GM23338 (cell line): ENCODE data around the gene SAMD4A. TPM values are rescaled to one million over a fixed set of nuclear protein-coding genes. Genes with fewer than 3 reads are reported as not detected.

Experiments
- ATAC-seq: fragments of 200-7000 bp; cut with Tn5 transposase; 3 replicates; pipeline ENCODE4 v1.9.1; 2020
- DNase-seq: peaks from one replicate; pipeline ENCODE4 v3.0.0-alpha.2; 2015; ENCODE audit warnings: low spot score
- H2AFZ ChIP-seq: fragments of 200-600 bp; sonication (generic); 2 replicates; pipeline ENCODE4 v1.8.0; 2016; ENCODE audit warnings: antibody characterized with exemption, mild to moderate bottlenecking, moderate library complexity
- H3F3A ChIP-seq: fragments of 200-600 bp; sonication (generic); replicated peaks from 2 replicates; pipeline ENCODE4 v1.8.0; 2017; ENCODE audit warnings: antibody characterized with exemption, mixed run types, low read depth
- H3K27ac ChIP-seq: fragments of 200-600 bp; sonication (generic); 2 replicates; pipeline ENCODE4 v1.6.1; 2016; ENCODE audit warnings: low read depth
- H3K27me3 ChIP-seq: fragments of 200-600 bp; sonication (generic); 2 replicates; pipeline ENCODE4 v1.8.0; 2016; ENCODE audit warnings: mild to moderate bottlenecking, mixed run types, moderate library complexity; ENCODE audit not compliant: insufficient read depth
- H3K36me3 ChIP-seq: fragments of 200-600 bp; sonication (generic); 2 replicates; pipeline ENCODE4 v1.8.0; 2016; ENCODE audit warnings: mild to moderate bottlenecking; ENCODE audit not compliant: insufficient read depth
- H3K4me1 ChIP-seq: fragments of 200-600 bp; sonication (generic); 2 replicates; pipeline ENCODE4 v1.8.0; 2016; ENCODE audit warnings: mild to moderate bottlenecking, moderate library complexity; ENCODE audit not compliant: insufficient read depth
- H3K4me2 ChIP-seq: fragments of 200-600 bp; sonication (generic); 2 replicates; pipeline ENCODE4 v1.7.1; 2017; ENCODE audit warnings: mixed run types
- H3K4me3 ChIP-seq: fragments of 200-600 bp; sonication (generic); 2 replicates; pipeline ENCODE4 v1.6.1; 2016; ENCODE audit warnings: mixed run types
- H3K79me2 ChIP-seq: fragments of 200-600 bp; sonication (generic); replicated peaks from 2 replicates; pipeline ENCODE4 v1.8.0; 2017; ENCODE audit warnings: mild to moderate bottlenecking; ENCODE audit not compliant: insufficient read depth
- H3K9me2 ChIP-seq: fragments of 200-600 bp; sonication (generic); 2 replicates; pipeline ENCODE4 v1.8.0; 2017; ENCODE audit not compliant: insufficient read depth
- H4K20me1 ChIP-seq: fragments of 200-600 bp; sonication (generic); replicated peaks from 2 replicates; pipeline ENCODE4 v1.8.0; 2017; ENCODE audit warnings: mild to moderate bottlenecking; ENCODE audit not compliant: insufficient read depth
- H3K27ac Mint-ChIP-seq: 2 replicates; pipeline ENCODE4 v1.8.0; 2020; ENCODE audit warnings: inconsistent platforms, mild to moderate bottlenecking, moderate library complexity, mixed read lengths
- H3K27me3 Mint-ChIP-seq: 3 replicates; pipeline ENCODE4 v1.8.0; 2022; ENCODE audit warnings: low read depth, mild to moderate bottlenecking, moderate library complexity, mixed read lengths, inconsistent platforms; ENCODE audit not compliant: insufficient read depth, poor library complexity
- H3K36me3 Mint-ChIP-seq: 3 replicates; pipeline ENCODE4 v1.8.0; 2021; ENCODE audit warnings: low read depth, mild to moderate bottlenecking, inconsistent platforms, moderate library complexity, mixed read lengths
- H3K4me1 Mint-ChIP-seq: 3 replicates; pipeline ENCODE4 v1.8.0; 2020; ENCODE audit warnings: mild to moderate bottlenecking, inconsistent platforms, mixed read lengths
- H3K4me3 Mint-ChIP-seq: 3 replicates; pipeline ENCODE4 v1.8.0; 2021; ENCODE audit warnings: moderate library complexity, mild to moderate bottlenecking, inconsistent platforms, mixed read lengths
- H3K9me3 Mint-ChIP-seq: 3 replicates; pipeline ENCODE4 v1.8.0; 2020; ENCODE audit warnings: moderate library complexity, mild to moderate bottlenecking, inconsistent platforms, mixed read lengths
- CTCF ChIP-seq, 2 experiments: fragments of 200-600 bp in 1 of 2; sonication (generic) in 1 of 2; conservative IDR thresholded peaks; 2 replicates each; pipeline versions ENCODE4 v1.5.1 to v1.6.1; 2016 to 2017; ENCODE audit warnings: antibody characterized with exemption in 2 of 2, low read depth in 2 of 2, mild to moderate bottlenecking in 2 of 2, moderate library complexity in 1 of 2
- ETS1 ChIP-seq: IDR thresholded peaks from 2 replicates; pipeline ENCODE4 v1.6.1; 2016; ENCODE audit warnings: antibody characterized with exemption
- EZH2phosphoT487 ChIP-seq: fragments of 200-600 bp; sonication (generic); IDR thresholded peaks from one replicate; pipeline ENCODE4 v1.8.1; 2018; ENCODE audit warnings: antibody characterized with exemption; ENCODE audit not compliant: unreplicated experiment
- JUNB ChIP-seq: IDR thresholded peaks from one replicate; pipeline ENCODE4 v1.6.1; 2016; ENCODE audit warnings: antibody characterized with exemption; ENCODE audit not compliant: unreplicated experiment
- POLR2AphosphoS5 ChIP-seq: IDR thresholded peaks from 2 replicates; pipeline ENCODE4 v1.6.1; 2016; ENCODE audit warnings: antibody characterized with exemption, low read depth
- REST ChIP-seq: IDR thresholded peaks from one replicate; pipeline ENCODE4 v1.6.1; 2018; ENCODE audit warnings: antibody characterized with exemption; ENCODE audit not compliant: unreplicated experiment
- ZNF114 ChIP-seq: fragments of 250-450 bp; sonication (Bioruptor Pico); IDR thresholded peaks from 2 replicates; pipeline ENCODE4 v1.5.0; 2020; ENCODE audit warnings: mild to moderate bottlenecking, moderate library complexity
- ZNF462 ChIP-seq: fragments of 250-450 bp; sonication (Bioruptor Pico); IDR thresholded peaks from 2 replicates; pipeline ENCODE4 v1.5.0; 2020; ENCODE audit warnings: mild to moderate bottlenecking, moderate library complexity
- polyA plus RNA-seq: library from polyadenylated mRNA; unstranded; fragments of >200 nt; fragmentation: Nextera tagmentation; extraction: Ambion mirVana; gene quantifications from 2 replicates; pipeline ENCODE4 v1.2.1, GENCODE V29; 2016
- total RNA-seq: library from RNA; depleted of rRNA; stranded (reverse); fragments of >200 nt; shearing (Covaris generic); gene quantifications from 2 replicates; pipeline ENCODE4 v1.2.3, GENCODE V29; 2014

The SAMD4A gene
- total and polyA plus RNA-seq, 2 experiments from 2014 or later: 1.6 to 6.9 TPM

- TF ChIP-seq ZNF462 (no peak), JUNB (no peak), POLR2AphosphoS5 (no peak), ZNF114 (CRISPR knock-in tag) (no peak), CTCF (conservative IDR thresholded peaks at IDR 0.05; ENCODE audit: low read depth in 2 of 2) (no peak), ETS1 (no peak)
Measured at GRCh38 chr14:54709444-54709843, 142.5 kb downstream of the SAMD4A start (continued).

- Histone ChIP-seq H3K4me1 (no peaks in the 10 kb centered on the region), H2AFZ (no peak overlapping the region), H3K36me3 (no peaks in the 10 kb centered on the region), H3K79me2 (no peaks in the 10 kb centered on the region), H3K9me2 (no peaks in the 10 kb centered on the region; the same call in 1 of the 2 replicates), H3K4me3 (no peak overlapping the region), H3K27me3 (no peaks in the 10 kb centered on the region), H3K27ac (no peak overlapping the region), H4K20me1 (no peaks in the 10 kb centered on the region), H3F3A (no peaks in the 10 kb centered on the region), H3K4me2 (no peak overlapping the region)
- no peak for DNase-seq
- Mint-ChIP-seq H3K4me3 (no peak overlapping the region), H3K27me3 (peaks cover 2% of the 10 kb centered on the region), H3K4me1 (peaks cover 3% of the 10 kb centered on the region; the same call in 2 of the 3 replicates), H3K9me3 (no peaks in the 10 kb centered on the region), H3K36me3 (no peaks in the 10 kb centered on the region), H3K27ac (no peak overlapping the region)
- no peak for ATAC-seq
- TF ChIP-seq REST (no peak), ETS1 (no peak), EZH2phosphoT487 (no peak), JUNB (no peak)
Measured at GRCh38 chr14:54709867-54710266, 142.9 kb downstream of the SAMD4A start.
